ENCODE measurements around the gene GPR158.

The GPR158 gene

GRCh38 chr10:25198151-25198550 lies 23.4 kb downstream of the GPR158 start:
- DNase-seq = no peak

DNA sequence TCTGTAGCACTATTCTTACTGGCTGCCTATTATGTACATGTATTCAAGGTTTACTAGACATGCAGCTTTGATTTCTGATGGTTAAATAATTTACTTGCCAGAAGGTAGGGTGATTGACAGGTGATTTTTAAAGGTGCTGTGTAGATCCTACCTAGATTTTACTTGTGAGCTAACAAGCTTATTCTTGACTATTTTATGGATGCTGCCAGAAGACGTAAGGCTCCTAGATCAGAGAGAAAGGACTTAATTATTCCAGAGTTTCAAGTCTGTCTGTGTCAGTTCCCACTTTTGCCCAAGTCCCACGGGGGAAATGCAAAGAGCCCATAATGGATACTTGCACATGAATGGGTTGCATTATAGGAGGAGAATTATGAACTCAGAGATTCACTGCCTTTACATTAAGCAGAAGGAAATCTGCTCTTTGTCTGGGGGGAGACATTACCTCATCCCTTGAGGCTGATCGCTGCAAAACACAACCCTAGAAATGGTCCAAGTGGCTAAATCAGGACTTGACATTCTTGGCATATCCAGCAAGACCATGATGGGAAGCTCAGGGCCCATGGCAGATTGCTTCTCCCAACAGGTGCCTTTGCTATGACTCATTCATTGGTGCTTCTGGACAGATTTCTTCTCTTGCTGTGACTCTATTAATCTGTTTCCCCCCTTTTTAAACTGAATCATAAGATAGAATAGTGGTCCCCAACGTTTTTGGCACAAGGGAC lies 32.1 kb downstream of the GPR158 start:
- no peak for DNase-seq

DNA sequence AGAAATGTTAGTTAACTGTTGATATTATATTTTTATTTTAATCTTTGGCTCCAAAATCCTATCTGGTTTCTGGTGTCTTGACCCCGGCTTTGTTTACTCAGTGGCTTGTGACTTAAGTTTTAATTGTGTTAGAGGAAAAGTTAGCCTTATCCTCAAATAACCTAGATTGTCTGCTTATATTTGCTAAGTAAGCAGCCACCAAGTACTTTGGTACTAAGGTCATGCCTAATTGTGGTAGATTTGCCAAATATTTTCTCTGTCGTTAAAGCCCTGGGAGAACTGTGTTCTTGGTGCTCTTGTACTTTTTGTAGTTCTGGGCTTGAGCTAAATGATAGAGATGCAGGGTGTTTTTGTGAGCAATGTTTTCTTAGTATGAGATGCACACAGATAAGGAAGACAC lies 34.8 kb downstream of the GPR158 start:
- DNase-seq = no peak

DNA sequence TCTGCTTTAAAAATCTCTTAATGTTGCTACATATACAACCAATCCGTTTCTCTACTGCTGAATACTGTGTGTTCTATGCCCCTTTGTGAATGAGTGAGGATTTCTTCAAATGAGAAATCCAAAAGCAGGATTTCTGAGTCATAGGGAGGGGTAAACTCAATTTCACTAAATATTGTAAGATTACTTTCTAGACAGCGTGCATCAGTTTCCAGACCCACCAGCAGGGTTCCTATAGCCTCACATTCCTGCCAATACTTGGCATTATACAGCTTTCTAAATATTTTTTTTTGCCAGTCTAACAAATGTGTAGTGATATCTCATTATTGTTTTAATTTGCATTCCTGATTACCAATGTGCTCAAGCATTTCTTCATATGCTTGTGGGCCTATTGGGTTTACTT lies 35.5 kb downstream of the GPR158 start:
- no peak for DNase-seq

DNA sequence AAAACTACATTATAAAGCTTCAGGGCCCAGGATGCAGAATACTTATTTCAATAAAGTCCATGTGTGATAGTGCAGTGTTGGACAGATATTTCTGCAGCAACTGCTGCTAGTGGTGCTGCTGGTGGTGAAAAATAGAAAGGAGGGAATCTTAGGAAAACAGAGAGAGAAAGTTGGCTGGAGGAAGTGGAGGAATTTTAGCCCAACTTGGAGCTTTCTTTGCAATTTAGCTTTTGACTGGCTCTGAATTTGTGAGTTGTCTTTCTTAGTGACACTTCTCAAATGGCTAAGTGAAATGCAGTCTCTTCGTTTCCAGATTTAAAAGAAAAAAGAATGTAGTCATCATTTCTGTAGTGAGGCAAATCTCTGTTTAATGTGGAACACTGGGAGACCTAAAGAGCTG lies 45.4 kb downstream of the GPR158 start:
- DNase-seq = no peak

DNA sequence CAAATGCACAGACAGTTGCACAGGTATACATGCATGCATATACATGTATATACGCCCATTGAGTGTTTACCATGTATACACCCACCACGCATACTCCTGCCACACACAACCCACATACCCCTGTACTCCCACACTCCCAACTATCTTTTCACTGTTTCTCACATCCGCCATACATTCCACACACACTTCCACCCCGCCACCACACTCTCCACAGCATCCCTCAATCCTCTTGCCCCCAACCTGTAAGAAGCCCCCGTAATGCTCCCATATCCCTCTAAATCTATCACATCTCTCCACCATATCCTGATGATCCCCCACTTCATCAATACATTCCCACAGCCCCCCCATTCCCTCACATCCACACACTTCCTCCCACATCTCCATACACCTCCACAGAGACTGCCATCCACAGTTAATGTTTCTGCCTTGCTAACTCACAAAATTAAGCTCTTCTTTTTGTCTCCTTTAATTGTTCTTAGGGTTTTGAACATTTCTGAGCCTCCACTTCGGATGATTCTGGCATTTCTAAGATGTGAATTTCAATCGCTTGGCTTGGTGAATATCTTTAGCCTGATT lies 47.4 kb downstream of the GPR158 start:
- no peak for DNase-seq

- DNase-seq = peak; percentile 1
These were observed 52.2 kb downstream of the GPR158 start for GRCh38 chr10:25226775-25227682.

- DNase-seq = no peak
These were observed 57.0 kb downstream of the GPR158 start for GRCh38 chr10:25231751-25232150.

- DNase-seq = peak; percentile 44
These were observed 57.4 kb downstream of the GPR158 start for GRCh38 chr10:25232204-25232603.

GRCh38 chr10:25245165-25245564 lies 70.4 kb downstream of the GPR158 start:
- DNase-seq = no peak

DNA sequence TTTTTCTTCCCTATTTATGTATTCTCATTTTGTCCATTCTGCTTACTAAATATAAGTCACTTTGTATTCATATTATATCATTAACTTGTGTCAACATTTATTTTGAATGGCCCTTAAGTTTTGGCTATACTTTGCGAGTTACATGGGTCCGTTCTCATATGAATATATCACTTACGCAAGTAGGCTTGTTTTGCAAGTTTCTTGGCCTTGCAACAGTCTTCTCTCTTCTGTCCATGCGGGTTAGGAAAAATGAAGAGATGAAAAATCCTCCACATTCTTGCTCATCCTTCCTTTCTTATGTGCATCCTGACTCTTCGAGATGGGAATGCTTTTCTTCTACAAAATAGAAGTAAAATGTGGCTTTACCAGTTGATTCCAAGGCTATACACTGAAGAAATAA lies 82.8 kb downstream of the GPR158 start:
- DNase-seq = no peak

- DNase-seq = no peak
These were observed 86.3 kb downstream of the GPR158 start for GRCh38 chr10:25261110-25261509.

DNA sequence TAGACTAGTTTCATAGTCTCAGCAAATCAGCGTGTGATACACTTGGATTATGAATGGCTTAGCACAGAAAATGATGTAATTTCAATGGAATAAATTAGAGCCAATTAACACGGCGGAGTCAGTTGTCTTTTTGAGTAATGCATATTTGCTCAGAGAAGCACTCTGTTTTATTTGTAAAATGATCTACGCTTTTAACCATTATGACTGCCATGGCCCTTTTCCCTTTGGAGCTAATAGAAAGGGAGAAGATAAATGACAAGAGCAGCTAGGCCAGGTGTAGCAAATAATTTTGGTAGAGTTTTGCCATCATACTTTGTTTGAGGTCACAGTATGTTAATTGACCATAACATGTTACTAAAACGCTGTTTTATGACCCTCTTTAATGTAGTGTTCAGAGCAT lies 86.8 kb downstream of the GPR158 start:
- peak; percentile 57 for DNase-seq

DNA sequence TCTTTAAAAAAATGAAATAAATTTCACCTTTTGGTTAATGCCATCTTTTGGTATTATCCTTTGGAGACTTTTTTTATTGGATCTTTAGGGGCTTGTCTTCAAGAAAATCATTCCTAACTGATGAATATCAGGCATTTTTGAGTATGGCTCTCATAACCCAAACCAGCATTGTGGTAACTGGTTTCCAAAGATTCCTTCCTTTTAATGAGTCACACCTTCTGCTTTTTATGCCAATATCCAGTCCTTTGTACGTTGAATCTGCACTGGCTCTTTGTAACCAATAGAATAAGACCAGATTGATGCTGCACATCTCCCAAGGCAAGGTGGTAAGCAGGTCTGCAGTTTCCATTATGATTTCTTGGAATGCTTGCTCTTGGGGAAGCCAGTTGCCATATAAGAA lies 89.1 kb downstream of the GPR158 start:
- DNase-seq = no peak

DNA sequence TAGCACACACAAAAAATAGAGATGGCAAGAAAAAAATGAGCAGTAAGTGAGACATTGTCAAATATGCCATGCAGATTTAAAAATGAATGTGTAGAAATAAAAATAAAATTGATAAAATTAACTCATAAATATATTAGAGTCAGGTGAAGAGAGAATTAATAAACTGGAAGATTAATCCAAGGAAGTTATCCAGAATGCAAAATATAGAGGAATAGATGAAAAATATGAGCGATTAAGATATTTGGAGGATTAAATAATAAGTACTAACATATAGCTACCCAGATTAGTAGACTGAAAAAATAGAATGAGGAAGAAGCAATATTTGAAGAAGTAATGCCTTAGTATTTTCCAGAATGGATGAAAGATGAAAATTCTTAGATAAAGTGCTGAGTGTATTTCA lies 103.4 kb downstream of the GPR158 start:
- no peak for DNase-seq

DNA sequence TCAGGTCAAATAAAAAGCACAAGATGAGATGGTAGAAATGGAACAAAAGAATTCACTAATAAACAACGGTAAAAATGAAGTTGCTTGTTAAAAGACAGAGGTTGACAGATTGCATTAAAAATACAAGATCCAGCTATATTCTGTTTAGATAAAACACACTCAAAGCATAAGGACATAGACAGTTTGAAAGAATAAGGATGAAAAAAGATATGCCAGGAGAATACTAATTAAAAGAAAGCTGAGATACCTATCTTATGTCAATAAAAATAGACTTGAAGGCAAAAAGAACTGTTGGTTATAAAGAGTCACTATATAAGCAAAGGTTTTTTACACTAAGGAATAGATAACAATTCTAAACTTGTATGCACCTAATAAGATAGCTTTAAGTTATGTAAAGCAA lies 105.3 kb downstream of the GPR158 start:
- DNase-seq = no peak

- no peak for DNase-seq
These were observed 105.8 kb downstream of the GPR158 start for GRCh38 chr10:25280573-25280972.

GRCh38 chr10:25285809-25286208 lies 111.0 kb downstream of the GPR158 start:
- no peak for DNase-seq

- DNase-seq = no peak
These were observed 113.4 kb downstream of the GPR158 start for GRCh38 chr10:25288181-25288580.

- no peak for DNase-seq
These were observed 119.5 kb downstream of the GPR158 start for GRCh38 chr10:25294032-25294926.

DNA sequence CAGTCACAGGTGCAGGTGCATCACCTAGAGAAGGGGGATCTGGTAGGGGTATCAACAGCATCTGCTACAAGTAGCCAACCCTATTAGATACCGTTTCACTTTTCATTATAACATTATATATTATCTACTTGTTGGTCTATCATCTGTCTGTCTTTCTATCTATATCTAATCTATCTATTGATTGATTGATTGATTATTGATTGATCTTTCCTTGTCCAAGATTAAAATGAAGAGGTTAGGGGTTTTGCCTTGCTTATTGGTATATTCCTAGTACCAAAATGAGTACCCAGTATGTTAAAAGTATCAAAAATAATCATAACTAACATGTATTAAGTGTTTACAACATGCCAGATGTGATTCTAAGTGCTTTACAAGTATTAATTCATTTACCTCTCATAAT lies 121.5 kb downstream of the GPR158 start:
- no peak for DNase-seq

DNA sequence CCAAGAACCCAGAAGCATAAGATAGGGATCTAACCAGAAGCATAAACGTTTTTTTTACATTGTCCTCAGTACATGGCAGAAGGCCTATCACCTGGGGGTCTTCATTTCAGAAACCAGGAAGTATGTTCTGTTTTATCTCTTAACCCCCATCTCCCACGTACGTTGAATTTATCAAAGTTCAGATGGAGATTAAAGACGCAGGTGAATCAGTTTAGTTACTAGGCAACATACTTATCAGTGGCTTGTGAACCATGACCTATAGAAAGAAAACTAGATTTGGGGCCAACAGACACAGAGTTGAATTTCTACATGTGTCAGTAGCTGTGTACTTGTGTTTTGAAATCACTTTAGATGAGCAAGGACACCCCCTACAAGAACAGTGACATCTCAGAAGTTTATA lies 122.7 kb downstream of the GPR158 start:
- no peak for DNase-seq

DNA sequence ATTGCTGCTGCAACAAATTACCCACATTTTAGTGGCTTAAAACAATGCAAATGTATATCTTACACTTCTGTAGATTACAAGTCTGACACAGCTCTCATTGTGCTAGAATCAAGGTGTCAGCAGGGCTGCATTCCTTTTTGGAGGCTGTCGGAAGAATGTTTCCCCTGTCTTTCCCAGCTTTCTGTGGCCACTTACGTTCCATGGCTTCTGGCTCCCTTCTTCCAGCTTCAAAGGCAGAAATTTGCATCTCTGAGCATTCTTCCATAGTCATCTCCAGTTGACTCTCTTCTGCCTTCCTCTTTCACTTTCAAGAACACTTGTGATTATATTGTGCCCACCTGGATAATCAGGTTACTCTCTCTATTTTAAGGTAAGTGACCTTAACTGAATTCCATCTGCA lies 125.3 kb downstream of the GPR158 start:
- DNase-seq = no peak
